ENCODE measurements around the gene BOLA1. TPM values are rescaled to one million over a fixed set of nuclear protein-coding genes. Genes with fewer than 3 reads are reported as not detected.
A peak's percentile ranks its signal among the peaks of the same experiment; 100 is the strongest.
"Not testable (repeated sequence)": the region's sequence is repeated elsewhere in the genome, so short reads cannot be mapped to it uniquely, and the experiment has no call there.

The BOLA1 gene
- total and polyA plus RNA-seq, 2 of the 13 experiments (the other 11 are each of a cell fraction or from before 2014, with no cell fraction given): 3.2 to 4.2 TPM

GRCh38 chr1:149866887-149867286 lies 32.5 kb upstream of the BOLA1 start:
- no CpG with 5 or more reads among the region's 2 CpGs for WGBS (ENCODE audit: low lambda C conversion rate)
- H2AFZ ChIP-seq (ENCODE audit: low read length); H3K27me3 ChIP-seq (ENCODE audit: control insufficient read depth in 1 of 2, insufficient read depth in 2 of 2, low read length in 2 of 2); FAIRE-seq; H3K9ac ChIP-seq (ENCODE audit: insufficient read depth, low read depth, low read length); H4K20me1 ChIP-seq (ENCODE audit: insufficient read depth, low read length); in situ Hi-C loops (cut with HindIII; ENCODE audit: extremely low pct_ligation_motif_present, low pct_unique_long_range_greater_than_20kb); CTCF ChIA-PET (ENCODE audit: low intra/inter-chr PET ratio, low total read pairs); H3K9me3 ChIP-seq (ENCODE audit: low read length); H3K4me1 ChIP-seq (ENCODE audit: insufficient read depth, low read length); H3K79me2 ChIP-seq (ENCODE audit: insufficient read depth, low read length); intact Hi-C loops (cut with micrococcal nuclease; ENCODE audit: unreplicated experiment); H3K27ac ChIP-seq (ENCODE audit: extremely low read length, insufficient read depth, low read length); POLR2A ChIA-PET; DNase-seq (ENCODE audit: low spot score); H3K36me3 ChIP-seq (replicated peaks in 1 of 2; ENCODE audit: control insufficient read depth in 1 of 2, insufficient read depth in 2 of 2, low read length in 2 of 2); H3K4me2 ChIP-seq (ENCODE audit: low read depth, low read length); BruUV-seq (replicated peaks); H3K4me3 ChIP-seq (replicated peaks in 1 of 3; ENCODE audit: insufficient read depth in 1 of 3, low read depth in 2 of 3, low read length in 3 of 3): not testable (repeated sequence)
- peak; percentile 67 for ATAC-seq

GRCh38 chr1:149873060-149873459 lies 26.3 kb upstream of the BOLA1 start:
- H3K4me2 ChIP-seq (ENCODE audit: low read depth, low read length); DNase-seq (ENCODE audit: low spot score); H3K27me3 ChIP-seq (ENCODE audit: control insufficient read depth in 1 of 2, insufficient read depth in 2 of 2, low read length in 2 of 2); CTCF ChIA-PET (ENCODE audit: low intra/inter-chr PET ratio, low total read pairs); BruUV-seq (replicated peaks); H3K4me3 ChIP-seq (replicated peaks in 1 of 3; ENCODE audit: insufficient read depth in 1 of 3, low read depth in 2 of 3, low read length in 3 of 3); intact Hi-C loops (cut with micrococcal nuclease; ENCODE audit: unreplicated experiment); H3K79me2 ChIP-seq (ENCODE audit: insufficient read depth, low read length); H3K36me3 ChIP-seq (replicated peaks in 1 of 2; ENCODE audit: control insufficient read depth in 1 of 2, insufficient read depth in 2 of 2, low read length in 2 of 2); H4K20me1 ChIP-seq (ENCODE audit: insufficient read depth, low read length); POLR2A ChIA-PET; H3K9ac ChIP-seq (ENCODE audit: insufficient read depth, low read depth, low read length); H3K9me3 ChIP-seq (ENCODE audit: low read length); H3K27ac ChIP-seq (ENCODE audit: extremely low read length, insufficient read depth, low read length); in situ Hi-C loops (cut with HindIII; ENCODE audit: extremely low pct_ligation_motif_present, low pct_unique_long_range_greater_than_20kb); H2AFZ ChIP-seq (ENCODE audit: low read length); H3K4me1 ChIP-seq (ENCODE audit: insufficient read depth, low read length); FAIRE-seq: not testable (repeated sequence)
- WGBS (ENCODE audit: low lambda C conversion rate): no CpG with 5 or more reads among the region's 4 CpGs
- peak; percentile 64; the same call in 2 of the 3 replicates for ATAC-seq

DNA sequence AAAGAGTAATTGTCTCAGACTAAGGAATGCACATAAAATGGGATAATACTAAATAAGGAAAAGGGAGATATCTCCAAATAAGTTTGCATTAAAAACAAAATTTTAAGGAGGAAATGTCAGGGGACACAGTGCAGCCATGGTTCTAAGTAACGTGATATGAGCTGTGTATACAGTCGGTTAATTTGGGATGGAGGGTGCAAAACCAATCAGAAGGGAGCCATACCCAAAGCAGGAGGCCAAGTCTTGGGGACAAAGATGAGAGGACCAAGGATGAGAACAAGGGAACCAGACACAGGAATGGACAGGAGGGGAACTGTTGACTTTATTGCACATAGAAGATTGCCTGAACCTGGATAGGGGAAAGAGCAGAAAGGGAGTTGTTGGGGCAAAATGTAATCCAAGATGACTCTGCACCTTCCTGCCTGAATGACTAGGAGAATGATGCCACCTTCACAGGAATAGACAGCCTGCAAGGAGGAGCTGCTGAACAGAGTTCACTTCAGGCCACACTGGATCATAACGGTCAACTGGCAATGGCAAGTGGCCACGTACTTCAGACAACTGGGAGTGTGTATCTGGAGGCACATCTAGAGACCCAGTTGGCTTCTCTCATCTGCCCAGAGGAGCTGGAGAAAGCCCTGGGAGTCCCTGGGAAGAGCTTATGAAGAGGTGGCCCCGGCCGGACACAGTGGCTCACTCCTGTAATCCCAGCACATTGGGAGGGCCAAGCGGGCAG lies 22.0 kb upstream of the BOLA1 start:
- Histone ChIP-seq H3K4me1 (ENCODE audit: insufficient read depth, low read length) (peaks cover 10% of the 10 kb centered on the region), H4K20me1 (ENCODE audit: insufficient read depth, low read length) (no peaks in the 10 kb centered on the region), H2AFZ (ENCODE audit: low read length) (no peak overlapping the region), H3K4me3 (replicated peaks in 1 of 3; ENCODE audit: insufficient read depth in 1 of 3, low read depth in 2 of 3, low read length in 3 of 3) (no peak overlapping the region), H3K9ac (ENCODE audit: insufficient read depth, low read depth, low read length) (no peak overlapping the region), H3K4me2 (ENCODE audit: low read depth, low read length) (no peak overlapping the region), H3K79me2 (ENCODE audit: insufficient read depth, low read length) (no peaks in the 10 kb centered on the region), H3K27me3 (ENCODE audit: control insufficient read depth in 1 of 2, insufficient read depth in 2 of 2, low read length in 2 of 2) (no peaks in the 10 kb centered on the region), H3K36me3 (replicated peaks in 1 of 2; ENCODE audit: control insufficient read depth in 1 of 2, insufficient read depth in 2 of 2, low read length in 2 of 2) (no peaks in the 10 kb centered on the region), H3K27ac (ENCODE audit: extremely low read length, insufficient read depth, low read length) (no peak overlapping the region), H3K9me3 (ENCODE audit: low read length) (no peaks in the 10 kb centered on the region)
- intact Hi-C loops (cut with micrococcal nuclease; ENCODE audit: unreplicated experiment) (no loop called here), in situ Hi-C loops (cut with HindIII; ENCODE audit: extremely low pct_ligation_motif_present, low pct_unique_long_range_greater_than_20kb) (no loop called here)
- ChIA-PET CTCF (ENCODE audit: low intra/inter-chr PET ratio, low total read pairs) (no interaction called here), POLR2A (interaction anchor here (1.0 to 1.2 kb wide), 2 partner anchors 9 to 10 kb away, joined by 3 to 4 read pairs; a partner anchor contains a TSS)
- ATAC-seq: no peak
- TF ChIP-seq TEAD3 (CRISPR knock-in tag; optimal IDR thresholded peaks at IDR 0.05; ENCODE audit: borderline replicate concordance): no peak
- TF ChIP-seq, protein P1, sequence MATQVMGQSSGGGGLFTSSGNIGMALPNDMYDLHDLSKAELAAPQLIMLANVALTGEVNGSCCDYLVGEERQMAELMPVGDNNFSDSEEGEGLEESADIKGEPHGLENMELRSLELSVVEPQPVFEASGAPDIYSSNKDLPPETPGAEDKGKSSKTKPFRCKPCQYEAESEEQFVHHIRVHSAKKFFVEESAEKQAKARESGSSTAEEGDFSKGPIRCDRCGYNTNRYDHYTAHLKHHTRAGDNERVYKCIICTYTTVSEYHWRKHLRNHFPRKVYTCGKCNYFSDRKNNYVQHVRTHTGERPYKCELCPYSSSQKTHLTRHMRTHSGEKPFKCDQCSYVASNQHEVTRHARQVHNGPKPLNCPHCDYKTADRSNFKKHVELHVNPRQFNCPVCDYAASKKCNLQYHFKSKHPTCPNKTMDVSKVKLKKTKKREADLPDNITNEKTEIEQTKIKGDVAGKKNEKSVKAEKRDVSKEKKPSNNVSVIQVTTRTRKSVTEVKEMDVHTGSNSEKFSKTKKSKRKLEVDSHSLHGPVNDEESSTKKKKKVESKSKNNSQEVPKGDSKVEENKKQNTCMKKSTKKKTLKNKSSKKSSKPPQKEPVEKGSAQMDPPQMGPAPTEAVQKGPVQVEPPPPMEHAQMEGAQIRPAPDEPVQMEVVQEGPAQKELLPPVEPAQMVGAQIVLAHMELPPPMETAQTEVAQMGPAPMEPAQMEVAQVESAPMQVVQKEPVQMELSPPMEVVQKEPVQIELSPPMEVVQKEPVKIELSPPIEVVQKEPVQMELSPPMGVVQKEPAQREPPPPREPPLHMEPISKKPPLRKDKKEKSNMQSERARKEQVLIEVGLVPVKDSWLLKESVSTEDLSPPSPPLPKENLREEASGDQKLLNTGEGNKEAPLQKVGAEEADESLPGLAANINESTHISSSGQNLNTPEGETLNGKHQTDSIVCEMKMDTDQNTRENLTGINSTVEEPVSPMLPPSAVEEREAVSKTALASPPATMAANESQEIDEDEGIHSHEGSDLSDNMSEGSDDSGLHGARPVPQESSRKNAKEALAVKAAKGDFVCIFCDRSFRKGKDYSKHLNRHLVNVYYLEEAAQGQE (IDR thresholded peaks at IDR 0.05; ENCODE audit: borderline replicate concordance in 1 of 2, low read depth in 1 of 2, low read length in 2 of 2): no peak
- TF ChIP-seq HNRNPUL1 (IDR thresholded peaks at IDR 0.05; ENCODE audit: low read depth, low read length): no peak
- no peak for TF ChIP-seq ZFP36L2 (CRISPR knock-in tag; IDR thresholded peaks at IDR 0.05)
- no peak for TF ChIP-seq SIN3A (IDR thresholded peaks at IDR 0.05; ENCODE audit: borderline replicate concordance, low read depth, low read length)
- no peak for FAIRE-seq
- no TSS peak for BruUV-seq (replicated peaks)
- WGBS (ENCODE audit: low lambda C conversion rate): 77% methylated on average over 5 of the region's 7 CpGs
- no peak for DNase-seq (ENCODE audit: low spot score)

Data from HepG2 (cell line).